SU-DHL-6 (cell line): ENCODE measurements around the gene PGC.

ENCODE experiments used
- CTCF ChIP-seq: fragments of 200-600 bp; sonication (generic); IDR thresholded peaks from one replicate; pipeline ENCODE4 v1.5.1; 2017; ENCODE audit warnings: antibody characterized with exemption, mild to moderate bottlenecking, low read length, moderate library complexity; ENCODE audit not compliant: insufficient read depth, poor library complexity, severe bottlenecking
- EZH2phosphoT487 ChIP-seq: fragments of 200-600 bp; sonication (generic), shearing (Covaris generic); conservative IDR thresholded peaks from 2 replicates; pipeline ENCODE4 v1.6.1; 2018; ENCODE audit warnings: mild to moderate bottlenecking, antibody characterized with exemption, low read length, moderate library complexity, mixed read lengths

GRCh38 chr6:41724228-41724580 is 23.0 kb downstream of the PGC start:
- TF ChIP-seq CTCF (no peak), EZH2phosphoT487 (no peak)
